Measurements from ENCODE around the gene USP33.
"Not testable (repeated sequence)": the region's sequence is repeated elsewhere in the genome, so short reads cannot be mapped to it uniquely, and the experiment has no call there.

Gene USP33

GRCh38 chr1:77659879-77660593 is 99.6 kb downstream of the USP33 start:
- in situ Hi-C loops (cut with MboI; ENCODE audit: low pct_unique_long_range_greater_than_20kb, low sequenced_read_pairs, unreplicated experiment), result no loop called here
- DNase-seq (ENCODE audit: low spot score), result no peak
- TF ChIP-seq CTCF (IDR thresholded peaks at IDR 0.05; ENCODE audit: extremely low read depth, insufficient read depth, missing control alignments), result no peak

- in situ Hi-C loops (cut with MboI; ENCODE audit: low pct_unique_long_range_greater_than_20kb, low sequenced_read_pairs, unreplicated experiment), result no loop called here
- DNase-seq (ENCODE audit: low spot score), result no peak
- TF ChIP-seq CTCF (IDR thresholded peaks at IDR 0.05; ENCODE audit: extremely low read depth, insufficient read depth, missing control alignments), result no peak
Measured at GRCh38 chr1:77658271-77658670, 101.4 kb downstream of the USP33 start.

- no peak for DNase-seq (ENCODE audit: low spot score)
- in situ Hi-C loops (cut with MboI; ENCODE audit: low pct_unique_long_range_greater_than_20kb, low sequenced_read_pairs, unreplicated experiment), result no loop called here
Measured at GRCh38 chr1:77655431-77655974, 104.1 kb downstream of the USP33 start.

GRCh38 chr1:77652970-77653516 is 106.6 kb downstream of the USP33 start:
- in situ Hi-C loops (cut with MboI; ENCODE audit: low pct_unique_long_range_greater_than_20kb, low sequenced_read_pairs, unreplicated experiment), result no loop called here

More at GRCh38 chr1:77655431-77655974, 104.1 kb downstream of the USP33 start:
- TF ChIP-seq CTCF (IDR thresholded peaks at IDR 0.05; ENCODE audit: extremely low read depth, insufficient read depth, missing control alignments), result no peak

GRCh38 chr1:77652268-77652667 is 107.4 kb downstream of the USP33 start:
- DNase-seq (ENCODE audit: low spot score), result no peak
- in situ Hi-C loops (cut with MboI; ENCODE audit: low pct_unique_long_range_greater_than_20kb, low sequenced_read_pairs, unreplicated experiment), result no loop called here
- TF ChIP-seq CTCF (IDR thresholded peaks at IDR 0.05; ENCODE audit: extremely low read depth, insufficient read depth, missing control alignments), result no peak

More at GRCh38 chr1:77652970-77653516, 106.6 kb downstream of the USP33 start:
- no peak for TF ChIP-seq CTCF (IDR thresholded peaks at IDR 0.05; ENCODE audit: extremely low read depth, insufficient read depth, missing control alignments)
- DNase-seq (ENCODE audit: low spot score), result no peak

GRCh38 chr1:77649127-77649526 is 110.5 kb downstream of the USP33 start:
- in situ Hi-C loops (cut with MboI; ENCODE audit: low pct_unique_long_range_greater_than_20kb, low sequenced_read_pairs, unreplicated experiment), result no loop called here
- no peak for DNase-seq (ENCODE audit: low spot score)
- no peak for TF ChIP-seq CTCF (IDR thresholded peaks at IDR 0.05; ENCODE audit: extremely low read depth, insufficient read depth, missing control alignments)

GRCh38 chr1:77646224-77646623 is 113.4 kb downstream of the USP33 start:
- in situ Hi-C loops (cut with MboI; ENCODE audit: low pct_unique_long_range_greater_than_20kb, low sequenced_read_pairs, unreplicated experiment); DNase-seq (ENCODE audit: low spot score): not testable (repeated sequence)

Data from GM13977 (cell line).